Dendritic cell treated with granulocyte-macrophage colony-stimulating factor and Interleukin-4, amounts not matched to agents 40 ng/mL and 50 ng/mL, for 4 days (primary cell): ENCODE measurements around the gene KIAA1191.

Source experiments
- H3K27ac Mint-ChIP-seq: one replicate; pipeline ENCODE4 v1.8.0; 2022; ENCODE audit warnings: mild to moderate bottlenecking, mixed read lengths
- H3K27me3 Mint-ChIP-seq: one replicate; pipeline ENCODE4 v1.8.0; 2022; ENCODE audit warnings: mild to moderate bottlenecking, mixed read lengths
- H3K36me3 Mint-ChIP-seq: one replicate; pipeline ENCODE4 v1.8.0; 2022; ENCODE audit warnings: low read depth, mixed read lengths
- H3K4me1 Mint-ChIP-seq: one replicate; pipeline ENCODE4 v1.8.0; 2022; ENCODE audit warnings: low read depth, mixed read lengths
- H3K4me3 Mint-ChIP-seq: one replicate; pipeline ENCODE4 v1.8.0; 2022; ENCODE audit warnings: mild to moderate bottlenecking, moderate library complexity, mixed read lengths
- H3K9me3 Mint-ChIP-seq: one replicate; pipeline ENCODE4 v1.8.0; 2022; ENCODE audit warnings: mixed read lengths
- intact Hi-C: fragments of 100-400 bp; cut with micrococcal nuclease; formaldehyde crosslinking; loops from one replicate; pipeline ENCODE4 v1.15.0; 2022

The KIAA1191 gene

GRCh38 chr5:176396330-176396729 lies 34.8 kb upstream of the KIAA1191 start:
- no peaks in the 10 kb centered on the region for H3K9me3 Mint-ChIP-seq
- peaks cover 90% of the 10 kb centered on the region for H3K36me3 Mint-ChIP-seq
- no peak overlapping the region for H3K4me3 Mint-ChIP-seq
- no peaks in the 10 kb centered on the region for H3K27me3 Mint-ChIP-seq
- intact Hi-C loops: no loop called here
- H3K4me1 Mint-ChIP-seq: peaks cover 44% of the 10 kb centered on the region
- peak overlapping the region; percentile 2 for H3K27ac Mint-ChIP-seq

GRCh38 chr5:176394881-176395675 lies 33.5 kb upstream of the KIAA1191 start:
- Mint-ChIP-seq H3K4me1 (peaks cover 53% of the 10 kb centered on the region), H3K4me3 (no peak overlapping the region), H3K36me3 (peaks cover 90% of the 10 kb centered on the region), H3K27me3 (no peaks in the 10 kb centered on the region), H3K27ac (no peak overlapping the region), H3K9me3 (no peaks in the 10 kb centered on the region)
- intact Hi-C loops: no loop called here

- H3K9me3 Mint-ChIP-seq: no peaks in the 10 kb centered on the region
- no peak overlapping the region for H3K4me3 Mint-ChIP-seq
- intact Hi-C loops: no loop called here
- no peaks in the 10 kb centered on the region for H3K27me3 Mint-ChIP-seq
- peaks cover 53% of the 10 kb centered on the region for H3K4me1 Mint-ChIP-seq
- peaks cover 91% of the 10 kb centered on the region for H3K36me3 Mint-ChIP-seq
- no peak overlapping the region for H3K27ac Mint-ChIP-seq
Measured at GRCh38 chr5:176394096-176394495, 32.5 kb upstream of the KIAA1191 start.

GRCh38 chr5:176392526-176392925 lies 31.0 kb upstream of the KIAA1191 start:
- peak overlapping the region; percentile 64 for H3K4me3 Mint-ChIP-seq
- intact Hi-C loops: no loop called here

GRCh38 chr5:176391999-176392398 lies 30.4 kb upstream of the KIAA1191 start:
- Mint-ChIP-seq H3K27ac (peak overlapping the region; percentile 100), H3K36me3 (peaks cover 92% of the 10 kb centered on the region), H3K4me1 (peaks cover 58% of the 10 kb centered on the region), H3K27me3 (no peaks in the 10 kb centered on the region), H3K9me3 (no peaks in the 10 kb centered on the region), H3K4me3 (peak overlapping the region; percentile 64)
- intact Hi-C loops: no loop called here

More at GRCh38 chr5:176392526-176392925, 31.0 kb upstream of the KIAA1191 start:
- H3K27me3 Mint-ChIP-seq: no peaks in the 10 kb centered on the region
- H3K27ac Mint-ChIP-seq: peak overlapping the region; percentile 100
- peaks cover 93% of the 10 kb centered on the region for H3K36me3 Mint-ChIP-seq
- no peaks in the 10 kb centered on the region for H3K9me3 Mint-ChIP-seq
- peaks cover 55% of the 10 kb centered on the region for H3K4me1 Mint-ChIP-seq

GRCh38 chr5:176391479-176391878 lies 29.9 kb upstream of the KIAA1191 start:
- peak overlapping the region; percentile 64 for H3K4me3 Mint-ChIP-seq
- H3K4me1 Mint-ChIP-seq: peaks cover 58% of the 10 kb centered on the region
- intact Hi-C loops: no loop called here
- H3K36me3 Mint-ChIP-seq: peaks cover 92% of the 10 kb centered on the region
- H3K9me3 Mint-ChIP-seq: no peaks in the 10 kb centered on the region
- peak overlapping the region; percentile 100 for H3K27ac Mint-ChIP-seq
- no peaks in the 10 kb centered on the region for H3K27me3 Mint-ChIP-seq

GRCh38 chr5:176389135-176390123 lies 27.9 kb upstream of the KIAA1191 start:
- Mint-ChIP-seq H3K4me3 (peak overlapping the region; percentile 100), H3K9me3 (no peaks in the 10 kb centered on the region), H3K27ac (peak overlapping the region; percentile 100), H3K36me3 (peaks cover 90% of the 10 kb centered on the region), H3K4me1 (peaks cover 72% of the 10 kb centered on the region), H3K27me3 (no peaks in the 10 kb centered on the region)
- intact Hi-C loops: loop anchor here (1.0 to 10.0 kb wide), 3 partner anchors 27 to 145 kb away; partner anchors contain the start of genes CLTB, FAF2 and RNF44

GRCh38 chr5:176388444-176389134 lies 27.0 kb upstream of the KIAA1191 start, which contains the start of the genes HIGD2A and NOP16:
HIGD2A (plus strand) TSS chr5:176388751; CDS start chr5:176388820, 69 bp downstream.
NOP16 (minus strand) TSS chr5:176388598; CDS start chr5:176388539, 59 bp downstream.
- peak within 1 kb of the TSS; percentile 100 for H3K4me3 Mint-ChIP-seq
- H3K36me3 Mint-ChIP-seq: peaks cover 90% of the 10 kb centered on the region
- H3K27ac Mint-ChIP-seq: peak within 1 kb of the TSS; percentile 100
- peaks cover 77% of the 10 kb centered on the region for H3K4me1 Mint-ChIP-seq
- no peaks in the 10 kb centered on the region for H3K9me3 Mint-ChIP-seq
- no peaks in the 10 kb centered on the region for H3K27me3 Mint-ChIP-seq
- intact Hi-C loops: loop anchor here (1.0 to 10.0 kb wide), 5 partner anchors 23 to 146 kb away; partner anchors contain the start of genes ARL10, CLTB, FAF2 and KIAA1191

- H3K4me3 Mint-ChIP-seq: peak overlapping the region; percentile 100
- intact Hi-C loops: loop anchor here (1.0 to 10.0 kb wide), 3 partner anchors 23 to 147 kb away; partner anchors contain the start of genes ARL10, KIAA1191 and RNF44
- H3K4me1 Mint-ChIP-seq: peaks cover 72% of the 10 kb centered on the region
- H3K36me3 Mint-ChIP-seq: peaks cover 90% of the 10 kb centered on the region
- H3K27me3 Mint-ChIP-seq: no peaks in the 10 kb centered on the region
- peak overlapping the region; percentile 100 for H3K27ac Mint-ChIP-seq
- H3K9me3 Mint-ChIP-seq: no peaks in the 10 kb centered on the region
Measured at GRCh38 chr5:176388003-176388443, 26.5 kb upstream of the KIAA1191 start.

- intact Hi-C loops: loop anchor here (10.0 kb wide), 1 partner anchor 147 kb away; the partner anchor contains the start of gene RNF44
- peak overlapping the region; percentile 100 for H3K4me3 Mint-ChIP-seq
- H3K27me3 Mint-ChIP-seq: no peaks in the 10 kb centered on the region
- peak overlapping the region; percentile 100 for H3K27ac Mint-ChIP-seq
- no peaks in the 10 kb centered on the region for H3K9me3 Mint-ChIP-seq
- H3K36me3 Mint-ChIP-seq: peaks cover 90% of the 10 kb centered on the region
- peaks cover 66% of the 10 kb centered on the region for H3K4me1 Mint-ChIP-seq
Measured at GRCh38 chr5:176387384-176387925, 25.9 kb upstream of the KIAA1191 start.

- H3K9me3 Mint-ChIP-seq: no peaks in the 10 kb centered on the region
- H3K27ac Mint-ChIP-seq: peak overlapping the region; percentile 35
- no peak overlapping the region for H3K4me3 Mint-ChIP-seq
- H3K36me3 Mint-ChIP-seq: peaks cover 90% of the 10 kb centered on the region
- intact Hi-C loops: loop anchor here (10.0 kb wide), 1 partner anchor 148 kb away; the partner anchor contains the start of gene RNF44
- H3K27me3 Mint-ChIP-seq: no peaks in the 10 kb centered on the region
- peaks cover 56% of the 10 kb centered on the region for H3K4me1 Mint-ChIP-seq
Measured at GRCh38 chr5:176386491-176386890, 24.9 kb upstream of the KIAA1191 start.

GRCh38 chr5:176384991-176385390 lies 23.4 kb upstream of the KIAA1191 start:
- peak overlapping the region; percentile 13 for H3K27ac Mint-ChIP-seq
- H3K4me3 Mint-ChIP-seq: no peak overlapping the region
- peaks cover 76% of the 10 kb centered on the region for H3K36me3 Mint-ChIP-seq

More at GRCh38 chr5:176384991-176385390, 23.4 kb upstream of the KIAA1191 start:
- H3K27me3 Mint-ChIP-seq: no peaks in the 10 kb centered on the region
- H3K4me1 Mint-ChIP-seq: peaks cover 42% of the 10 kb centered on the region
- H3K9me3 Mint-ChIP-seq: no peaks in the 10 kb centered on the region
- intact Hi-C loops: loop anchor here (10.0 kb wide), 1 partner anchor 150 kb away; the partner anchor contains the start of gene RNF44
